Stimulated activated CD4-positive, alpha-beta T cell treated with anti-CD3 and anti-CD28 coated beads, Interleukin-4, amount 100 ng/mL, for 4 hours (primary cell): ENCODE measurements around the gene KANSL2.
"Not testable (repeated sequence)": the region's sequence is repeated elsewhere in the genome, so short reads cannot be mapped to it uniquely, and the experiment has no call there.

Experiments
- DNase-seq, 2 experiments: peaks; one replicate each; pipeline ENCODE4 v3.0.0-alpha.2; 2020

Gene KANSL2

DNA sequence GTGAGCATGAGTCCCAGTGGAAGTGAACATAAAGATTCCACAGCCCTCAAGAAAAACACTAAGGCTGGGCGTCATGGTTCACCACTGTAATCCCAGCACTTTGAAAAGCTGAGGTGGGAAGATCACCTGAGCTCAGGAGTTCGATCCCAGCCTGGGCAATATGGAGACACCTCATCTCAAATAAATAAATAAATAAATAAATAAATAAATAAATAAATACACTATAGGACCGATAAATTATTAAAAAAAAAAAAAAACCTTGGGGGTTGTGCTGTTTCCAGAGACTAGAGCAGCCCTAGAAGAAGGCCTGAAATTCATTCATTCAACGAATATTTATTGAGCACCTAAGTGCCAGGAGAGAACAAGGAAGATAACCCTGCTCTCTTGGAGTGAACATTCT lies 1.5 kb upstream of the KANSL2 start:
- DNase-seq: no peak

DNA sequence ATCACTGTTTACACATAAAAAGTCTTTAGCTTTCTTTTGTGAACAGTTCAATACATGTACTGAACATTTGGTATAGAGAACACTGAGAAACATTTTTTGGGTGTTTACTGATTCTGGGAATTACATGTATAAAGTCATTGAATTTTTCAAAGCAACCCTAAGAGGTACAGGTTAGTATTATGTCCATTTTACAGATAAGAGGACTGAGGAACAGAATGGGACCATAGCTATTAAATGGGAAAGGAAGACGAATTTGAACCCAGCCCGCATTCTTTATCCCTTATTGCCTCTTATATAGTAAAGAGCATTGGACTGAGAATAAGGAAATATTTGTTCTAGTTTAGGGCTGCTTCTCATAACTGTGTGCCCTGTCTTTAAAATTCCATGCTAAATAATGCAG lies 889 bp upstream of the KANSL2 start:
- DNase-seq: no peak

DNA sequence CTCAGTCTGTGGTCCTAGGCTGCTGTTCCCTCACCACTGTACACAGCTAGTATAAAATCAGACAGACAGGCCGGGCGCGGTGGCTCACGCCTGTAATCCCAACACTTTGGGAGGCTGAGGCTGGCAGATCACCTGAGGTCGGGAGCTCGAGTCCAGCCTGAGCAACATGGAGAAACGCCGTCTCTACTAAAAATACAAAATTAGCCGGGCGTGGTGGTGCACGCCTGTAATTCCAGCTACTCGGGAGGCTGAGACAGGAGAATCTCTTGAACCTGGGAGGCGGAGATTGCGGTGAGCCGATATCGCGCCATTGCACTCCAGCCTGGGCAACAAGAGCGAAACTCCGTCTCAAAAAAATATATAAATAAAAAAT lies 481 bp upstream of the KANSL2 start:
- DNase-seq: not testable (repeated sequence)

DNA sequence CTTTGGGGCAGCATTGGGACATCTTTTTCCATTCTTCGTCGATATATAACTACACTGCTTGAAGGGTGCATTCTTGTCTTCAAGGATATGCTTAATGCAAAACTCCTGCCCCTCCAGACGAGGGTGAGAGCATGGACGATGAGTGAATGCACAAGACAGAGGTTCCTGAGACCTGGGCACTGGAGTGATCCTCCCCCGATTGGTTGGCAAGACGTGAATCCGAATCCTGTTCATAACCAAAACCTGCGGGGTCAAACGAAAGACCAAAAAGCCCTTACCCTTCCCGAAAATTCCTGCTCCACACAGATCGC lies 684 bp downstream of the KANSL2 start:
- DNase-seq: peak in 1 of 2 experiments; percentile 3

DNA sequence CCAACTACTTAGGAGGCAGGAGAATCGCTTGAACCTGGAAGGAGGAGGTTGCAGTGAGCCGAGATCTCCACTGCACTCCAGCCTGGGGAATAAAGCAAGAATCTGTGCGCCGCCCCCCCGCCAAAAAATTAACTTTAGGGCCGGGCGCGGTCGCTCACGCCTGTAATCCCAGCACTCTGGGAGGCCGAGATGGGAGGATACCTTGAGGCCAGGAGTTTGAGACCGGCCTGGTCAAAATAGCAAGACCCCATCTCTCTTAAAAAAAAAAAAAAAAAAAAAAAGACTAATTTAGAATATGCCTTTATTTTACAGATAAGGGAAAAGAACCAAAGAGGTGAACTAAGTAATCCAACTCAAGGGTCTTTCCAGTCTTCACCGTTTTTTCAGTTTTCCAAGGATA lies 1.2 kb downstream of the KANSL2 start:
- no peak for DNase-seq

DNA sequence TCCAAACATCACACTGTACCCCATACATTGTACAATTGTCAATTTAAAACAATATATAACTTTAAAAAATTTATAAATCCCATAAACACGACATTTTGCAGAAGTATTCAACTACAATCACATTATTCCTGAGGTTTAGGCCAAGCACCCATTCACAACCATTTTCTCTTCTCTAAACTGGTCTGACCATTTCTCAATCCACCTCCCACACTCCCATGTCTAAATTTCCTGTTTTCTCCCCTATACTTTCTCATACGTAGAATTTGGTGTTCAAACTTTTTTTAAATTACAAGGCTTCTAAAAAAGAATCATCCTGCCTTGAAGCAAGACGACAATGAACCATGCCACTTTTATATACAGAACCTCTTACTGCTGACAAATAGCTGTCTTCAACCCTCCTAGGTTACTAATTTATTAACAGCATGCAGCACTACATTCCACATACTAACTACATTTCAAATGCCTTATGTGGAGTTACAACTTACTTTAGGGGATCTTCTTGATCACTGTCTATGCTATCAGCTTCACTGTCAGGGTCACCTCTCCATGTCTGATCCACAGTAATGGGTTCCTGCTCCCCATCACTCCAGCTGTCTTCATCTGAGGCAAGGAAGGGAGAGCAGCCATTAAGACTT lies 3.4 kb downstream of the KANSL2 start:
- no peak for DNase-seq

DNA sequence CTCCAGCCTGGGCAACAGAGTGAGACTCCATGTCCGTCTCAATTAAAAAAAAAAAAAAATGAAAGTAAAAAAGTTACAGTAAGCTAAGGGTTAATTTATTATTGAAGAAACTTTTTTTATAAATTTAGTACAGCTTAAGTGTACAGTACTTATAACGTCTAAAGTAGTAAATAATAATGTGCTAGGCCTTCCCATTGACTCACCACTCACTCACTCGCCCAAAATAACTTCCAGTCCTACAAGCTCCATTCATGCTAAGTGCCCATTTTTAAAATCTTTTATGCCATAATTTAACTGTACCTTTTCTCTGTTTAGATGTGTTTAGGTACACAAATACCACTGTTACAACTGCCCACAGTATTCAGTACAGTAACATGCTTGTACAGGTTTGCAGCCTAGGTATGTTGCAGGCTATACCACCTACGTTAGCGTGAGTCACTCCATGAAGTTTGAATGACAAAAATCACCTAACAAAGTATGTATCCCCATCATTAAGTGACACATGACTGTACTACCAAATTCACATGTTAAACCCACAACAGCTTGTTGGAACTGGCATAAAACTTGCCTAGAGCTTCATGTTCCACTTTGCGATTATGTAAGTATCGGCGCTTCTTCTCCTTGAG lies 10.7 kb downstream of the KANSL2 start:
- no peak for DNase-seq

DNA sequence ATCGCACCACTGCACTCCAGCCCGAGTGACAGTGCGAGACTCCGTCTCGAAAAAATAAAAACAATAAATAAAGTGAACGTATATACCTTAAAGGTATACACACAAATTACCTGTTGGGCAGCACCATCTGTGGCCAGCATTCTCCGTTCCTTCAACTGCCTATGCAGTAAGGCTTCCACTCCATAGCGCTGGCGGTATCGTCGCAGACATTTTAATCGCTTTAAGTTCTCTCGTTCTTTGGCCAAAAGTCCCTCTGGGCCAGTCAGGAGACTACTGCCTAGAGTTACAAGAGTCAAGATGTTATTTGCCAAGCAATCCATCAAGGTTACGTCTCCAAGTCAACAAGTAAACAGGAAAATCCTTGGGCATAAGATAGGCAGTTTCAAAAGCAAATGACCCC lies 13.0 kb downstream of the KANSL2 start:
- DNase-seq: no peak

DNA sequence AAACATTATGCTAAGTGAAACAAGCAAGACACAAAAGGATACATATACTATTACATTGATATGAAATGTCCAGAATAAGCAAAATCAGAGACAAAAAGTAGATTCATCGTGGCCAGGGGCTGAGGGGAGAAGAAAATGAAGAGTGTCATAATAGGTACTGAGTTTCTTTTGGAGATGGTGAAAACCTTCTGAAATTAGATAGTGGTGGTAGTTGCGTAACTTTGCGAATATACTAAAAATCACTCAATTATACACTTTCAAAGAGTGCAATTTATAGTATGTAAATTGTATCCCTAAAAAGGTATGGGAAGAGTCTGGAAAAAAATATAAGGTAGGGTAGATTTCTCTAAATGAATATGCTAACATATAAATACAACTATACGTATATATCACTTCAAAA lies 22.2 kb downstream of the KANSL2 start:
- no peak for DNase-seq

DNA sequence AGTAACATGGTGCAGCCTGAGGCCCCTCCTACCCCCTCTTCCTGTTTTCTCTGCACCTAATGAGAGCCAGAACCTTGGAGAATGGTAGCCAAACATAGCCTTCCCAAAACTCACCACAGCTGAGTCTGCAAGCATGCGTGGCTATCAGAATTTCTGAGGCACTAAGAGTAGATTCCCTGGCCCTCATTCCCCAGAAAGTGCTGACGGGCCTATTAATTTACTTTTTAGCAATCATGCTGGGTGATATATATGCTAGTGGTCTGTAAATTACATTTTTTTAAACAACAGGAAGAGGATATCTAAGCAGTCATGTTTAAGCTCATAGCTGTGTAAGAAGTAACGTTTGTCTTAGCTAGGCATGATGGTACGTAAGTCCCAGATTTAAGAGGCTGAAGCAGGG lies 30.4 kb downstream of the KANSL2 start:
- DNase-seq: no peak

DNA sequence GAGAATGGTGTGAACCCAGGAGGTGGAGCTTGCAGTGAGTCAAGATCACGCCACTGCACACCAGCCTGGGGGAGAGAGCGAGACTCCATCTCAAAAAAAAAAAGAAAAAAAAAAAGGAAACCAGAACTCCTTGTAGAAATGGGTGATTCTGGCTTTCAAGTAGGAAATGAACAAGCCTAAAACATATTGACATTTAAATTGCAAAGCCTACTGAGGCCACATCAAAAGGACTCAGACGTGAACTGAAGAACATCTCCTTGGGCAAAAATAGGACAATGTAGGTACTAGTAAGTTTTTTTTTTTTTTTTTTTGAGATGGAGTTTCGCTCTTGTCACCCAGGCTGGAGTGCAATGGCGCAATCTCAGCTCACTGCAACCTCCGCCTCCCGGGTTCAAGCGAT lies 36.7 kb downstream of the KANSL2 start:
- DNase-seq: not testable (repeated sequence)

DNA sequence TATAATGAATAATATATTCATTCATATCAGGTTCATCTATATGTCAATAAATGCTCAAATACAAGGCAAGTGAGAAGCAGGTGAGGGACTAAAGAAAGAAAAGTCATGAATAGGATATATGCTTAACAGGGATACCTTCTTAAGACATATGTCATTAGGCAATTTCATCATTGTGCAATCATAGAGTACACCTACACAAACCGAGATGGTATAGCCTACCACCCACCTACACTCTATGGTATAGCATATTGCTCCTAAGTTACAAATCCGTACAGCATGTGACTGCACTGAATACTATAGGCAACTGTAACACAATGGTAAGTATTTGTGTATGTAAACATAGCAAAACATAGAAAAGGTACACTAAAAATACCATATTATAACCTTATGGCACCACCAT lies 39.0 kb downstream of the KANSL2 start:
- DNase-seq: no peak

DNA sequence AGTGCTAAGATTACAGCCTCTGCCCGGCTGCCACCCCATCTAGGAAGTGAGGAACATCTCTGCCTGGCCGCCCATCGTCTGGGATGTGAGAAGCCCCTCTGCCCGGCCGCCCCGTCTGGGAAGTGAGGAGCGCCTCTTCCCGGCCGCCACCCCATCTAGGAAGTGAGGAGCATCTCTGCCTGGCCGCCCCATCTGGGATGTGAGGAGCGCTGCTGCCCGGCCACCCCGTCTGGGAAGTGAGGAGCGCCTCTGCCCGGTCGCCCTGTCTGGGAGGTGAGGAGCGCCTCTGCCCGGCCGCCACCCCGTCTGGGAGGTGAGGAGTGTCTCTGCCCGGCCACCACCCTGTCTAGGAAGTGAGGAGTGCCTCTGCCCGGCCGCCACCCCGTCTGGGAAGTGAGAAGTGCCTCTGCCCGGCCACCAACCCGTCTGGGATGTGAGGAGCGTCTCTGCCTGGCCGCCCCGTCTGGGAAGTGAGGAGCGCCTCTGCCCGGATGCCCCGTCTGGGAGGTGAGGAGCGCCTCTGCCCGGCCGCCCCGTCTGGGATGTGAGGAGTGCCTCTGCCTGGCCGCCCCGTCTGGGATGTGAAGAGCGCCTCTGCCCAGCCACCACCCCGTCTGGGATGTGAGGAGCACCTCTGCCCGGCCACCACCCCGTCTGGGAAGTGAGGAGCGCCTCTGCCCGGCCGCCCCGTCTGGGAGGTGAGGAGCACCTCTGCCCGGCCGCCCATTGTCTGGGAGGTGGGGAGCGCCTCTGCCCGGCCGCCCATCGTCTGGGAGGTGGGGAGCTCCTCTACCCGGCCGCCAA lies 40.1 kb downstream of the KANSL2 start:
- not testable (repeated sequence) for DNase-seq

DNA sequence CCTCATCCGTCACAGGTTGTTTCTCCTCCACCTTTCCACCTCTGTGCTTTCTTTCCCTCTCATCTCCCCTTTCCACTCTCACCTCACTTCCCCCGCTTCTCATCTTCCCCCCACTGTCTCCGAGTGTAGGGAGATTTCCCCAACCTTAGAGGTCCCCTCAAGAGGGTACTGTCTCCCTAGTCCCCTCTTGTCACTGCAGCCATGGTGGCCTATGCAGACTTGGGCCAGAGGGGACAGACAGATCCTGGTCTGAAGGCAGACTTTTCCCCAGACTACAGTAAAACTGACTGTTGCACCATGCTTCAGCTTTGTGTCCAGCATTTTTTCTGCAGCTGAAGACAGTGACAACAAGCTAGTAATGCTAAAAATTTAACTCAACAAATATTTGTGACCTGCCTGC lies 41.2 kb downstream of the KANSL2 start:
- no peak for DNase-seq

DNA sequence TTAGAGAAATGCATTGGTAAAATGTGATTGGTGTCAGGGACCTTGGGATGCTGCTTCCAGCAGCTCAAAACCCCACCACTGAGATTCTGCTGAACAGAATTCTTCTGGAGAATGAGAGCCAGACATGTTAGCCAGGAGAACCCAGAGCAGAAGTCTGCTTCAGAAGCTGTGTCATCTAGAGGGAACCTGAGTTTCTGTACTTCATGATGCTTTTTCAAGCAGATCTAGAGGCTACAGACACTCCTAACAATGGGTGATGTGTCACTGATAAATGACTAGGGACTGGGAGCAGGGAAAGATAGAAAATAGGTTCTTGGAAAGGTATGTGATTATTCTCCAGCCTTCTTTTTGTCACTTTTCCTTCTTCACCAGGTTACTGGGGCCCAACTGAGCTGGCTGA lies 41.6 kb downstream of the KANSL2 start:
- DNase-seq: no peak

DNA sequence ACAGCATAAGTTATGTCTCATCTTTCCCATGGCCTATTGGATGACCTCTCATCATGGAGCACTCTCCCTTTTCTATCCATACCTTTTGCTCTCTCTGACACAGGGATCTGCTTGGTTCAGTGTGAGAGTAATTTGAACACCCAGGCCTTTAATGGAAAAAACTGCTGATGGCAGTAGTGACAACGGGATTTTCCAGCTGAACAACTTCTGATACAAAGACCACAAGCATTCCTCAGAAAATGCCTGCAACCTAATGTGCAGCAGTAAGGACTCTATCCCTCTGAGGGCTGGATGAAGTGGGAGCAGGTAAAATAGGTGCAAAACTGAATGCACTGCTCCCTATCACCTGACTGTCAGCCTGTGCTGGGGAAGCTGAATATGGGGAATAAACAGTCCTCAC lies 51.0 kb downstream of the KANSL2 start:
- DNase-seq: no peak

DNA sequence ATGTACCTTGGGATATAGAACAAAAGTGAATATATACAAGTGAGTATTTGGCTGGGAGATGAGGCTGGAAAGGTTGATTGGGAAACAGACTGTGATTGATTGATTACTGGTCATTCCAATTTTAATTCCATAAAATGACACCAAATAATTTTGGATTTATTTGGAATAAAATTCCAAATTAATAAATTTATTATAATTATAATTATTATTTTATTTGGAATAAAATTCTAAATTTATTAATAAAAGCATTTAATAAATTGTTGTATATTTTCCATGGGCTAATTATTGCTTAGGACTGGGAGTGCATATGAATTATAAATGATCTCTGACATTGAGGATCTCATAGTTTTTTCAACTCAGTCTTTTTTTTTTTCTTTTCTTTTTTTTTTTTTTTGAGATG lies 51.7 kb downstream of the KANSL2 start:
- no peak for DNase-seq

DNA sequence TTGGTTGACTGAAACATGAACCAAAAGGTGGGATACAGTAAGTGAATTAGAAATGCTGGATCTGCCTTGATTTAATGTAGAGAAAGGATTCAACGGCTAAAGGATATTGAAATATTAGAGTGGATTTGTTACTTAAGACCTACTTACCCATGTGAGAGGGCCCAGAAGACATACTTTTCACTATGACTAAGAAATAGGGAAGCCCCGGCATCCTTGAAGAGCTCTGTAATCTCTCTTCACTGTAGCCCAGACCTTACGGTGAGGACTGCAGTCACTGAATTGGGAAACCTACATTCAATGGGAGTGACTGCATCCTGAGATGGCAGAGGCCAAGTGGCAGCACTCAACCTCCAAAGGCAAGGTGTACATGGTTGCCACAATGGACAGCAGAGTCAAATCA lies 52.5 kb downstream of the KANSL2 start:
- DNase-seq: no peak

DNA sequence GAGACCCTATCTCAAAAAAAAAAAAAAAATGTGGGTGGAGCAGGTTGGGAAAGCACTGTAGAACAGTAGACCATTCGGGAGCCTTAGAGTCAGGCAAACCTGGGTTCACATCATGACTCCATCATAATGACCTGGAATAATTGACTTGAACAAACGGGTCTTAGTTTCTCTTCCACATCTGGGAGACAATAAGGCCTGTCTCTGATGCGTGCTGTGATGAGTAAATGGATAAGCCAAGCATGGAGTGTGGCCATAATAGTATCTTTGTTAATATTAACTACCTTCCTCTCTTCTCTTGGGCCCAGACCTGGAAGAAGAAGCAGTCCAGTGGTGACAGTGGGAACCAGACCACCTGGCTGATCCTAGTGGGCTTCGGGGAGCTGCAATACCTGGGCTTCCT lies 54.5 kb downstream of the KANSL2 start:
- no peak for DNase-seq

DNA sequence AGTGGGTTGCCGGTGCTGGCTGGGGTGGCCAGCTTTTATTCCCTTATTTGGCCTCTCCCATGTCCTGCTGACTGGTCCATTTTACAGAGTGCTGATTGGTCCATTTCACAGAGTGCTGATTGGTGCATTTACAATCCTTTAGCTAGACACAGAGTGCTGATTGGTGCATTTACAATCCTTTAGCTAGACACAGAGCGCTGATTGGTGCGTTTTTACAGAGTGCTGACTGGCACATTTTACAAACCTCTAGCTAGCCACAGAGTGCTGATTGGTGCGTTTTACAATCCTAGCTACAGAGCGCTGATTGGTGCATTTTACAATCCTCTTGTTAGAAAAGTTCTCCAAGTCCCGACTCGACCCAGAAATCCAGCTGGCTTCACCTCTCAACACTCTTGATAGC lies 59.0 kb downstream of the KANSL2 start:
- DNase-seq: not testable (repeated sequence)

DNA sequence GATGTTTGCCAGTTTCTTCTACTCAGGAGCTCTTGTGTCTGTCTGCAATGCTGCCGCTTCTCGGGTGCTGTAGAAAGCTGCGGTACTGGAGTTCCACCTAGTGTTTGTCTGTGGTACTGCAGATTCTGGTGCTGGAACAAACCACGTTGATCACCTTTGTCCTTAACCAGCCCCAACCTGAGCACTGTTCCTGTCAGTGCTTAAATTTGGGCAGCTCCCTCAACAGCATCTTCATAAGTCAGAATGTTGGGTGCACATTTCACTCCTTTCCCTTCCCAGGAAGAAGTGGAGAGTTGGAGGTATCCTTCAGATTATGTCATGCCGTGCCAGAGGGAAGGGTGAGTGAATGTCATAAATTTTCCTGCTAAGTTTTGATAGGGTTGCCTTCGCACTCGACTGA lies 63.5 kb downstream of the KANSL2 start:
- peak; percentile 58 to 61 for DNase-seq

DNA sequence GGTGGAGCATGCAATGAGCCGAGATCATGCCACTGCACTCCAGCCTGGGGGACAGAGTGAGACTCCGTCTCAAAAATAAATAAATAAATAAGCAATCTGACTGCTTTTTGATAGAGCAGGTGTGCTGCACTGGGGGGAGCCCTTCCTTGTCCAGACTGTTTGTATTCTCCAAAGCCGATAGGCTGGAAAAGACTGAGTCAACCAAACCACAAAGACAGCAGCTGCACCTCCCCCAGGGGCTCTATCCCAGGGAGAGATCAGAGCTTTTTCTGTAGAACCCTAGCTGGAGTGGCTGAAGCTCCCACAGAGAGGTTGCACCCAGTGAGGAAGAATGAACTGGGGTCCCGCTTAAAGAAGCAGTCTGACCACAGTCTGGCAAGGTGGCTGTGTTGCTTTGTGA lies 66.4 kb downstream of the KANSL2 start:
- DNase-seq: no peak

DNA sequence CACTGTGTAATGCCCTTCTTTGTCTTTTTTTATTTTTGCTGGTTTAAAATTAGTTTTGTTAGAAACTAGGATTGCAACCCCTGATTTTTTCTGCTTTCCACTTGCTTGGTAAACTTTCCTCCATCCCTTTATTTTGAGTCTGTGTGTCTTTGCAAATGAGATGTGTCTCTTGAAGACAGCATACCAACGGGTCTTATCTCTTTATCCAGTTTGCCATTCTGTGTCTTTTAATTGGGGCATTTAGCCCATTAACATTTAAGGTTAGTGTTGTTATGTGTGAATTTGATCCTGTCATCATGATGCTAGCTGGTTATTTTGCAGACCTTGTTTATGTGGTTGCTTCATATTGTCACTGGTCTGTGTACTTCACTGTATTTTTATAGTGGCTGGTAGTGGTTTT lies 68.7 kb downstream of the KANSL2 start:
- no peak for DNase-seq
